GM21447 (cell line): Measurements from ENCODE around the gene LAMB3.

ENCODE experiments used
- ATAC-seq: cut with Tn5 transposase; IDR thresholded peaks from one replicate; pipeline ENCODE4 v1.9.1; 2021; ENCODE audit not compliant: unreplicated experiment

The LAMB3 gene

GRCh38 chr1:209662879-209663327, 10.7 kb upstream of the LAMB3 start:
- ATAC-seq = no peak

- no peak for ATAC-seq
Observed at GRCh38 chr1:209661071-209661470, 8.8 kb upstream of the LAMB3 start.

- ATAC-seq = peak; percentile 68
Observed at GRCh38 chr1:209659909-209660308, 7.7 kb upstream of the LAMB3 start.

- ATAC-seq = no peak
Observed at GRCh38 chr1:209657918-209658317, 5.7 kb upstream of the LAMB3 start.

GRCh38 chr1:209657140-209657879, 5.1 kb upstream of the LAMB3 start:
- ATAC-seq = no peak

- no peak for ATAC-seq
Observed at GRCh38 chr1:209655411-209656231, 3.4 kb upstream of the LAMB3 start.

GRCh38 chr1:209653915-209654351, 1.7 kb upstream of the LAMB3 start:
- peak; percentile 36 for ATAC-seq

GRCh38 chr1:209652873-209653401, 712 bp upstream of the LAMB3 start:
- ATAC-seq = peak; percentile 42

GRCh38 chr1:209651138-209651587, 1.1 kb downstream of the LAMB3 start:
- no peak for ATAC-seq

- no peak for ATAC-seq
Observed at GRCh38 chr1:209650454-209650853, 1.8 kb downstream of the LAMB3 start.

- no peak for ATAC-seq
Observed at GRCh38 chr1:209648931-209649776, 3.1 kb downstream of the LAMB3 start.

GRCh38 chr1:209648346-209648745, 3.9 kb downstream of the LAMB3 start:
- no peak for ATAC-seq

GRCh38 chr1:209647156-209647555, 5.1 kb downstream of the LAMB3 start:
- ATAC-seq = no peak

- ATAC-seq = no peak
Observed at GRCh38 chr1:209646558-209646957, 5.7 kb downstream of the LAMB3 start.

GRCh38 chr1:209645574-209646452, 6.4 kb downstream of the LAMB3 start:
- ATAC-seq = no peak

GRCh38 chr1:209643285-209644020, 8.8 kb downstream of the LAMB3 start:
- ATAC-seq = no peak

GRCh38 chr1:209642816-209643215, 9.4 kb downstream of the LAMB3 start:
- no peak for ATAC-seq

- no peak for ATAC-seq
Observed at GRCh38 chr1:209641832-209642172, 10.4 kb downstream of the LAMB3 start.

GRCh38 chr1:209635850-209636249, 16.4 kb downstream of the LAMB3 start:
- no peak for ATAC-seq
